HG03342 (cell line): Measurements from ENCODE around the gene KRT79.
"Not testable (repeated sequence)": the region's sequence is repeated elsewhere in the genome, so short reads cannot be mapped to it uniquely, and the experiment has no call there.

Source experiments
- ATAC-seq: cut with Tn5 transposase; IDR thresholded peaks from one replicate; pipeline ENCODE4 v1.9.1; 2021; ENCODE audit warnings: mild to moderate bottlenecking, moderate library complexity; ENCODE audit not compliant: unreplicated experiment

The KRT79 gene

DNA sequence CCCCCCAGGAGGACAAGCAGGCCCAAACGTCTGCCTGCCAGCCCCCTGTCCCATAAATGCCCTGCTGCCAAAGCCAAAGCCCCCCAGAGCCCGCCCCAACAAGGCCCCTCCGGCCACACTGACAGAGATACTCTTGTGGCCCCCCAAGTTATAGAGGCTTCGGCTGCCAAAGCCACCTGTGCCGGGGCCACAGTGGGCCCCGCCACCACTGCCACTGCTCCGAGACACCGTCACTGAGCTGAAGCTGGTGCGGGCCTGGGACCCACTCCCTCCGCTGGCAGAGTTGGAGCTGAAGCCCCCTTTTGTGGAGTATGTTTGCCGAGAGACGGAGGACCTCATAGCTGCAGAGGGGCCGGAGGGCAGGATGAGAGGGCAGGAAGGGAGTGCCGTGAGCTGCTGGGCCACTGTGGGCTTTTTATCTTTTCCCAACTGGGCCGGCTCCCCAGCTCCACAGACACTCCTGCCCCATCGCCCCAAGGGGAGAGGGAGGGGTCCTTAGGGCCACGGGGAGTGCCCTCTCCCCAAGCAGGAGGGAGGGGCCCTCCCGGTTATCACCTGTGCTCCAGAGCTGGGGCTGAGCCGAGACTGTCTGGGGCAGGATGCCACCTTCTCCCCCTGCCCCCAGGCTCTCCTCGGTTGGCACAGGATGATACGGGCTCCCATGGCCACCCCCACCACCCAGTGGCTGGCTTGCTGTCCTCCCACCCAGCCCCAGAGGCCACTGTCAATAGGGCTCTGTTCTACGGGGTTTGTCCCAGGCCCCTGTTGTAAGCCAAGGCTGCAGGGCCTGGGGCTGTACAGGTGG, at the start of gene KRT79:
KRT79 (minus strand) TSS at position 390 of the 805 bp plus-strand sequence; CDS start at position 339, 51 bp downstream.
- ATAC-seq = no peak

DNA sequence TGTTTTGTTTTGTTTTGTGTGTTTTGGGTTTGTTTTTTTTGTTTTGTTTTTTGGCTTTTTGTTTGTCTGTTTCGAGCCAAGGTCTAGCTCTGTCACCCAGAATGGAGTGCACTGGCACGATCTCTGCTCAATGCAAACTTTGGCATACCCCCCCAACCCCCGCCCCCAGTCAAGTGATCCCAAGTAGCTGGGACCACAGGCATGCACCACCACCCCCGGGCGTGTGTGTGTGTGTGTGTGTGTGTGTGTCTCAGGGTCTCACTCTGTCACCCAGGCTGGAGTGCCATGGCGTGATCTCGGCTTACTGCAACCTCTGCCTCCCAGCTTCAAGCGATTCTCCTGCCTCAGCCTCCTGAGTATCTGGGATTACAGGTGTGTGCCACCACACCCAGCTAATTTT, 46.4 kb upstream of the KRT79 start:
- ATAC-seq = not testable (repeated sequence)

DNA sequence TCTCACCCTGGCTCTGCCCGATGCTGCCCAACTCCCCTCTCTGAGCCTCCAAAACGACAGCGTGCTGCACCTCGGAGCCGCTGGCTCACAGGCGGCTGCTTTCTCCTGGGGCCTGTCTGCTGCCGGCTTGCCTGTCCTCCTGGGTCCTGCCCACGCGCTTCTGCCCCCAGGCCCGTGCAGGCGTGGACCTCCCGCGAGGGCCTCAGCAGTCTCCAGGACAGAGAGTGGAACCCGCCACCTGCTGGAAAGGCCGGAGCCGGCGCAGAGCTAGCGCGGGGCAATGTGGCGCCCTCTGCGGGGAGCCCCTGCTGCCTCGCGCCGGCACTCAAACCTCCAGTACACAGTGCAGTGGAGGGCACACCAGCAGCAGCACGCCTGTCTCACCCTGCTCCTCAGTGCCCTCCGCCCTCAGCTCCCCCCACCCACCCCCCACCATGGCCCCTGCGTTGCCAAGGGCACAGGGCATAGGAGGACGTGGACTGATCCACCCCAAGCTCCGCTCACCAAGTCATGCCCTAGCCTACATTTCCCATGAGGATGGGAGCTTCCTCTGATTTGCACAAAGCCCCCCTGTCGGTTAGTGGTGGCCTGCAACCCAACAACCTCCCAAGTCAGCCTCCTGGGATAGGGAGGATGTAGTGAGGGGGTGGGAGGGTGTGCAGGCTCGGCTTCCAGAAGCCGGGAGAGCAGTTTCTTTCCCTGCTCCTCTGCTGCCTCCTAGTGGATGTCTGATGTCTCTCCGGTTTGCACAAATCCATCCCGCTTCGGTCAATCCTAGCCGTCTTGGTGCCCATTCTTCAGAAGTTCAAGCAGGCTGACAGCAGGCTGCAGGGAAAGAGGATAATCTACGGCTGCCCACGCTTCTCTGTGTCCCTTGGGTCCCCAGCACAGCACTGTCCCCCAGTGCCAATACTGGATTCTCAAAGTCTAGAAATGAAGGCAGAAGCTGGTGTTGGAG, 45.6 kb upstream of the KRT79 start:
- peak; percentile 66 for ATAC-seq

DNA sequence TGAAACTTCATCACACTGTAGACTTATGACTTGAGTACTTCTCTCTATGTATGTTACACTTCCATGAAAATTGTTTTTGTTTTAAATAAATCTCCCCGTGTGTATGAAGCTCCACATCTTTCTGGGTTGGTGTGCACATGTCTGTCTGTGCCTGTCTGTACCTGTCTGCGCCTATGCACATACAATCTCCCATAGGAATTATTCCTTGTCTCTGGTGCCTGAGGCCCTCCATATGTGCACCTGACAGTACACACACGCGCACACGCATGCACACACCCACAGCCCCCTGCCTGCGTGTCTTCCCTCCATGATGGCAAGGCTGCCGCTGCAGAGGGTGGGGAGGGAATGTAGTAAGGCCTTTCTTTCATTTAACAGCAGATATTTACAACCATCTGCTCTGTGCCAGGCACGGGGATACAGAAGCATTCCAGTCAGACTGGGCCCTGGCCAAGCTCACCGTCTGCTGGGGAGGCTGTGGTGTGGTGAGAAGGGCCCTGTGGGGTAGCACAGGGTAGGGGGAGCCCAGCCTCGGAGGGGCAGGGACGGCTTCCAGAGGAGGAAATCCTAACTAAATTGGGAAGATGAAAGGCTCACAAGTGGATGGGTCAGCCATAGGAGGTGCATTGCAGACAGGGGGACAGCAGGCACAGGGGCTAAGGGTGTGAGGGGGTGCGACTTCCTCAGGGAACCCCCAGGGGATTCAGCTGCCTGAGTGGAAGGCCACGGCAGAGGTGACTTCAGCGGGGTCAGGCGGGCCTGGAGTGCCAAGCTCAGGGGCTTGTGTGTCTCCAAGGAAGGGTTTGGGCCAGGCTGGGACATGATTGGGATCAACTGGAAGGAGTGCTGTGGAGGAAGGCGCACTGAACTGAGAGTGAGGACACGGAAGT, 44.6 kb upstream of the KRT79 start:
- ATAC-seq = no peak

DNA sequence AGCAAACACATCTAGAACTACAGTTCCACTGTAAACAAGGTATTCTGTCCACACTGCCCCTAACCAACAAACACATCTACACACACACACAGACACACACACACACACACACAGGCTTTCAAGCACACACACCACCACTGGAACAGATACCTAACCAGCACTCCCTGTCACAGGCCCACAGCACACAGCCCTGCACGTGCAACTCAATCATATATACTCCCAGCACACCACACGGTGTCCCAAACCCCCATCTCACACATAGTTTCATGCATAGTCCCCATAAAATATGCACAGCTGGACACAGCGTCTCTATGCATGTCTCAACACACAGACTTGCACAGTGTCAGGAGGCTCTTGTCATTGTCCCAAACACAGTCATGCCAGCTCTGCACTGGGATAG, 43.1 kb upstream of the KRT79 start:
- ATAC-seq = no peak

DNA sequence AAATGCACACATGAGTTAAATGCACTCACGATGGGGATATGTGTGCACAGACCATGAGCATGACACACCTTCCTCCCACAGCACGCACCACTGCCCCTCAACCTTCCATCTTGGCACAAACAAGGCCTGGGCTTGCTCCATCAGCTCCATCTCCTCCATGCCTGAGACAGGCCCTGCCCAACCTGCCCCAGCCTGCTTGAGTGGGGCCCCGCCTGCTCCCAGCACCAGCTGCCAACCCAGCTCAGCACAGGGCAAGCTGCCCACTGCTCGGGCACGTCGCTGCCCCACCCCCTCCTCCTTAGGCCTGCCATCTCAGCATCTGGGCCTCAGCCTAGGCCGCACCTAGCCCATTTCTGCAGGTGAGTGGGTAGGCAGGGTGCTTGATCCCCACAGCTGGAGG, 42.3 kb upstream of the KRT79 start:
- ATAC-seq = no peak

DNA sequence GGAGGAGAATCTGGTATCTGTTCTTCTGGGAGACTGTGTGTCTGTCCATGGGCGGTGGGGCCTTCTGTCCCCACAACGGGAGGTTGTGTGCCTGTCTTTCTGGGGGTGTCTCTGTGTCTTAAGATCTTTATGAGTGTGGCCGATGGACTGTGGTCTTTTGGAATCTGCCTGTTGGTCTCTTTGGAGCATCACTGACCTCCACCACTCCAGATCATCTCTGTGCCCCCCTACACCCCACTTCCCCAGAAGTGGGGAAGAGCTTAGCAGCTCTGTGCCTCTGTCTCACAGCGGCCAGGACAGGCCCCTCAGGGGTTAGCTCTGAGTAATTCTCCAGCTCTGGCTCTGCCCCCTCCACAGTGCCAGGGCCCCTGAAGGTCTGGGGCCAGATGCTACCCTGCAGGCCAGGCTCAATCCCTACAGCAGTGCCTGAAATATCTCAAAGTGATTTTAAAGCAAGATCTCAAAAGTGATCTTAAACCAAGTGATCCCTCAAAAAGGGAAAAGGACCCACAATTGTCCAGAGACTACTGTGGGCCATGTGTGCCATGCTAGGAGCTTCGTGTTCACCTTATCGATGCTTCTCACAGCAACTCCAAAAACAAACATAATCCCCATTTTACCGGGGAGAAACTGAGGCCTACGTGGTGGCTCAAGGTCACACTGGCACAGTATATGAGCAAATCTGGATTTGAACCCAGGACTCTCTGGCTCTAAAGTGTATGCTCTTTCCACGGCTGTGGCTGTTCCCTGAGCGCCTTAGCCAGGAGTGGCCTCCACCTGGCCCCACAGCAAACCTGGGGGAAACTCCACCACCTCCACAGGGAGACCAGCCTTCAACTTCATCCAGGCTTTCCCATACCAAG, 40.7 kb upstream of the KRT79 start:
- no peak for ATAC-seq

DNA sequence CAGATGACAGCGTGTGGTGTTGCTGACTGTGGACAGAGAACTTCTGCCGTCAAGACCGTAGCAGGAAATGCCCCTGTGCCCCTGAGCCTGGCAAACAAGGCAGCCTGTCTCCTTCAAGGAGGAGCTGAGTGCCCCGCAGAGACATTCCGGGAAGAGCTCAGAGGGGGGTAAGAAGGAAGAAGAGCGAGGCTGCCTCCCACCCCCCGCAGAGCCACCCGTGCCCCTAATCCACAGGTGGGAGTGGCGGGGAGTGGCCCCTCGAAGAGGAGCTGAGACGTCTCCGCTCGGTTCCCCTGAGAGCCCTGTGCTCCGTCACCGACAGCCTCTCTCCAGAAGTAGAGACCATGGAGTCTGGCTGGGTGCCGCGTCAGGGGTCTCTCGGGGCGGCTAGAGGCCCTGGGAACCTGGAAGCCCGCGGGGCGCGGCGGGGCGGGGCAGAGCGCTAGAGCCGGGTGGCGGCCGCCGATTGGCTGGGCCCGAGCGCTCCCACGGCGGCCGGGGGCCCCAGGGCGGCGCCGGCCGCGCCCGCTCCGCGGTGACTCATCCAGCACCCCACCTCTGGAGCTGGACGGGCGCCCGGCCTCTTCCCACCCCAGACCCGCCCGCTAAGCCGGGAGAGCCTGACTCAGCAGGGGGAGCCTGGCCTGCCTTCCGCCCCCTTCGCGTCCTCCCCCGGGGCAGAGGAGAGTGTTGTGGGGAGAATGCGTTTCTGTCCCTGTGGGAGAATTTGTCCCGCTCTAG, 39.9 kb upstream of the KRT79 start:
- no peak for ATAC-seq

DNA sequence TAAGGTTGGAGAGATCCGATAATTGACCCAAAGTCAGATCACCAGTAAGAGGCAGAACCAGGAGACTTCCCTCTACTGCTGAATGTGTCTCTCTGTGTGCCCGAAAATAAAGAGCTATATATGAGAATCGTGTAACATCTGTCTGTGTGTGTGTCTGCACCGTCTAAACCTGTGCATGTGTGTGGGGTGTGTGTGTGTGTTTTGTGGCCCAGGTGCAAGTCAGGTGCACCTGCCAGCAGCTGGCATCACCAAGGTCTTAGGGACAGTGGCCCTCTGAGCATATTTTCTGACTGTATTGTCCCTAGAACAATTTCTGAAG, 39.4 kb upstream of the KRT79 start:
- no peak for ATAC-seq

DNA sequence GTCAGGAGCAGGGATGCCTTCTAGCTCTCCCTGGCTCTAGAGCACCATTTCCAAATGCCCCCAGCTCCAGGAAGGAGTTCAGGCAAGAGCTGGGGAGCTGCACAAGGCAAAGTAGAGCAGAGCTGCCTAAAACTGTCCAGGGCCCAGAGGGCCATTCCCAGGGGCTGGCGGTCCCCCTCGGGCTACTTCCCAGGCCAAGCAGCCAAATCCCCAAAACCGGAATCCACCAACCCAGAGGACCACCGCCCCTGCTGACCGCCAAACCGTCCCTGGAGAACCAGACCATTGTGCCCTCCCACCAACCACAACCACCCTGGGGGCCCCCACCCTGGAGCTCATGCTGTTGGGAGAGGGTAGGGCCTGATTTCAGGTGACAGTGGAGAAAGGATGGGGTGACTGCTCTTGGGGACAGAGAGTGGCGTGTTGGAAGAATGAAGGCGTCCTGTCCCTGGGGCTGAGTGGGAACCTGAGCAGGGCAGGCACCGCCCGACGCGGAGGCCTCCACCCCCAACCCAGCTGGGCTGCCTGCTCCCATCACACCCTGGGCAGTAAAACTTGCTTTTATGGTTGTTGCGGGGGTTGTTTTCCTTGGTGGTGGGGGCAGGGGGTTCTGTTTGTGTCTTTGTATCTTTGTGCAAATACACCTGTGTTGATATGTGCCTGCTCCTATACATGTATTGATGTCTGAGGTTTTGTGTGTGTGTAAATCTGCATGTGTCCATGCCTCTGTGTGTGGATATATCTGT, 38.7 kb upstream of the KRT79 start:
- no peak for ATAC-seq

DNA sequence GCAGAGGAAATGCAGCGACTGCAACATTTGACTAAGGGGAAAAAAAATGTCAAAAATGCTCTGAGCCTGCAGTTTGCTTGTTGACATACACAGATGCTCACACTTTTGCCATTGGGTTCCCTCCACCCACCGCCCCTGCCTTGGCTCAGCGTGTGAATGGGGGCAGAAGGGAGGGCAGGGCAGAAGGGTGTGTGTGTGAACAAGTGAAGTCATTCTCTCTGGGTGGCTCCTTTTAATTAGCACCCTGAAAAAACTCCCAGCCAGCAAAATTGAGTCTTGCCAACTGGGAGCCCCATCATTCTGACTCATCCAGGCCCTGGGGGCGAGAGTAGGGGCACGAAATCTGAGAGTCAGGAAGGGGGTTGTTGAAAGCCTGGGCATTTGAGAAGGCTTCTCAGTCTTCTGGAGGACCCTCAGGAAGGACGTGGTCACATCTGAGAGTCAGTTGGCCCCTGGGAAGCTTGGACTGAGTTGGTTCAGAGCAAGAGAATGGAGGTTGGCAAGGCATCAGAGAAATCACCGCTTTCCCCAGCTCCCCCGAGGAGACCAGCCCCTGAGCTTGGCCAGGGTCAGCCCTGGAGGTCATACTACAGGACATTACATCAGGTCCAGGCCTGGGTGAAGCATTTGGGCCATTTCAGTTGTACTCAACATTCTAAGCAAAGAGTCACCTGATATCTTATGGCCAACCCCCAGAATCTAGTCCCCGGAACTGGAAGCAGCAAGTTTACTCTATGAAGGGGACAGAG, 37.4 kb upstream of the KRT79 start:
- ATAC-seq = no peak

DNA sequence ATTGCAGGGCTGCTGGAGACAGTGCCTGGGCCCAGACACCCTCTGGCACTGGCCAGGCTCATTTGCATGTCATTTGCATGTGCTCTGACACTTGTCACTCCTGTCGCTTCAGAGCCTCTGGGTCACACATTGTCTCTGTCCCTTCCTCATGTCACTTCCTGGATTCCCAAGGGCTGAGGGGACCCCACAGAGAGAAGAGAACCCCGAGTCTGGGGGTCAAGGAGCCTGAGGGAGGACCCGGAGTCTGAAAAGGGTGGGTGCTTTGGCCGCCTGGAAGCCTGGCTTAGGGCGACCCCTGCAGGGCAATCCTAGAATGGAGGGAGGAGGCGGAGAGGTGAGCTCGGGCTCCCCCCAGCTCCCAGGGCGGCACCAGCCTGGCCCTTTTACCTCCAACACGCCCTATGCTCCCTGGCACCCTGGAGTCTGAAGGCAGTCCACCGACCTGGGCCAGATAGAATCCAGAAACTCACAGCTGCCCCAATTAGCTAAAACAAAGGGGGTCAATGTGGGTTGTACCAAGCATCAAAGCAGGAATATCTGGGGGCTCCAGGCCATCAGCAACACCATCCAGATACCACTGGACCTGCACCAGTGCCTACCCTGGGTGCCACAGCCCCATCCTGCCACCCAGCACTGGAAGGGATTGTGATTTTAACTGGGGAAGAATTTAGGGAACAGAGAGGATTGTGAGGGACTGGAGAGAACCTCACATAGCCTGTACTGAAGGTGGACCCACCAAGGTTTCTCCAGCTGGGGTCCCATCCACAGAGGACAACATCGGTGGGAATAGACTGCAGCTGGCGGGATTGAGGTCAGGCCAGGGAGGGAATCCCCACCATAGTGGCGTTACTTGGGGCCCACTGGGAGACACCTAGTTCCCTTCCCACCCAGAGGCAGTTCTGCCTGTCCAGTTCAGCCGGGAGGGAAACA, 36.5 kb upstream of the KRT79 start:
- peak; percentile 60 for ATAC-seq

DNA sequence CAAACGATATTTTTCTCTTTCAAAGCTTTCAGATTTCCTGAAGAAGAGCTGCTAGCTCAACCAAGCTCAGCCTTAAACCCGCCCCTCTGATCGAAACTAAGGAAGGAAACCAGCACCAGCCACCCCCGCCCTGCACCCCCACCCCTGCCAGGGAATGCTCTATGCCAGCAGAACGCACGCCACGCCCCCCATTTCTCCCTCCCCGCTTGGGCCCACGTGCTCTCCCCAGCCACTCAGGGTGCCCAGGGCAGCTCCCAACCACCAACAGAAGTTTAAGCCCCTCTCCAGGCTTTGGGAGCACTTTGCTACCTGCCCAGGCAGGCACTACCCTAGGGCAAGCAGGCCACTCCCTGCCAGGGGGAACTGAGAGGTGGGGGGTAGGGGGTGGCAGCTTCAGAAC, 33.5 kb upstream of the KRT79 start:
- ATAC-seq = no peak

DNA sequence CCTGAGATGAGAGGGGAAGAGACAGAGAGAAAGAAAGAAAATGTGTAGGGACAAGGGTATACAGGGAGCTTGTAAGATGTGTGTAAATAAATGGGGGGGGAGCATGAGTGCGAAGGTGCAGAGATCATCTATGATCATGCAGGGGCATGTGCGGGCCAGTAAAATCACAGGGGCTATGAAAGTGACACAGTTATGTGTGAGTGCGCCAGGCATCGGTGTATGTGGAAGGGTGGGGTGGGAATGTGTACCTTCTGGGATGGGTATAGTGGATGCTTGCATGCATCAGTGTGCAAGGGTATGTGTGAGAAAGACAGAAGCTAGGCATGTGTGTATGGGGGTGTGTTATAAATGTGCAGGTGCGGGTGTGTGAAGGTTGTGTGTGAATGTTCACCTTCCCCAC, 33.0 kb upstream of the KRT79 start:
- no peak for ATAC-seq

DNA sequence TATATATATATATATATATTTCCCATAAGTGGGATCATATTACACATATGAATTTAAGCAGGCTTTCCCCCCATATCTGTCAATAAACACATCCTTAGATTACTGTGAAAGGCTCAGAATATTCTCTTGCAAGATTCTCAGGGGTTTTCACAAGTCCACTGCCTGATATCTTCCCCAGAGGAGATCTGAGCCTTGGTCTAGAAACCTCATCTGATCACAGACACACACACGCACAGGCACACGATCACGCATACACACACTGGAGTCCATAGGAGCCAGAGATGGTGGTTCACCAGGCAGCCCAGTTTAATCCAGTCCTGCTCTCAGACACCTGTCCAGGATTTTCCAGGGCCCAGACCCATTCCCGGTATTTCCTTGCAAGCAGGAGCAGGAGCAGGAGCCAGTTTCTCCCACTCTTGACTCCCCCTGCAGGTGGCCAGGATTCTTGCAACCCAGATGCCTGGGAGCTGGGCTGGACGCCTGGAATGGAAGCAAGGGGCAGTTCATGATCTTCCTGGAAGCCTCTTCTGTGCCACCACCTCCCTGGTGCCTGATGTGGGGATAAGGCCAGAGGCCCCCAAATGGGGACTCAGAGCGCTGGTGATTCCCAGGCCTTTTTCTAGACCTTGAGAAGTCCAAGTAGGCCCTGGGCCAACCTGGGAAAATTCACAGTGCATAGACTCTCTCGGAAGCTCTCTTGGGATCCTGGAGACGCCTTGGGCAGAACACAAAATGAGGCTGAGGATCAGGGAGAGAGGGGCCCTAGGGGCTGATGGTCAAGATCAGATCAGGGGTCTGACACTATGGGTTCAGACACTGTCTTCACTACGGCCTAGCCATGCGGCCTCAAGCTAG, 31.2 kb upstream of the KRT79 start:
- ATAC-seq = no peak

DNA sequence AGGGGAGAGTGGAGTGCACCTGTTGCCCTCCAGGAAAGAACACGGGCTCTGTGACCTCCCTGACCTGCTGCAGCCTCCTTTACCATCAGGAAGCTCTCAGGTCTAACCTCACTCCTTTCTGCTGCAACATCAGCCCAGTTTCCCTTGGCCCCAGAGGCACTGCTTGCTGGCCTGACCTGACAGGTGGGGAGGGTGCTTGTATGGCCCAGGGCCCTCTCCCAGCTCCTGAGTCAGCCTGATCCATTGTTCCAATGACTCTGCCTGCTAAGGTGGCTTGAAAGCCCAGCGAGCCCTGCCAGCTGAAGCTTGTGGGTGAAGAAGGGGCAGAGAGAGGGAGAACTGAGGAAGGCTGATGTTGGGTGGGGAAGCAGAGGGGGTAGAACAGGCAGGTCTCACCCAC, 27.9 kb upstream of the KRT79 start:
- no peak for ATAC-seq
